Pericardium fibroblast (primary cell): ENCODE results near the gene MAST3. TPM values are rescaled to one million over a fixed set of nuclear protein-coding genes. Genes with fewer than 3 reads are reported as not detected.

Source experiments
- total RNA-seq: library from RNA; depleted of rRNA; stranded (reverse); fragments of >200 nt; gene quantifications from 2 replicates; pipeline ENCODE4 v1.2.3, GENCODE V29; 2015

The MAST3 gene
- total RNA-seq: 4.3 and 7.1 TPM in 2 replicates

GRCh38 chr19:18097217-18097992 is at the start of gene MAST3:
TSS of gene MAST3 (plus strand) at chr19:18097778. CDS start at chr19:18097793, 15 bp downstream.

GRCh38 chr19:18086590-18087138 is 10.9 kb upstream of the MAST3 start, which contains the start of gene IL12RB1:
TSS of gene IL12RB1 (minus strand) at chr19:18086934. CDS start at chr19:18086823, 111 bp downstream.

GRCh38 chr19:18152817-18153555 is 55.4 kb downstream of the MAST3 start, which contains the start of gene PIK3R2:
TSS of gene PIK3R2 (plus strand) at chr19:18153163. CDS start at chr19:18155880, 2,717 bp downstream.

GRCh38 chr19:18173572-18174288 is 76.2 kb downstream of the MAST3 start, which contains the start of gene IFI30:
TSS of gene IFI30 (plus strand) at chr19:18173813. CDS start at chr19:18173842, 29 bp downstream.

GRCh38 chr19:18192673-18193387 is 95.3 kb downstream of the MAST3 start, which contains the start of gene MPV17L2:
TSS of gene MPV17L2 (plus strand) at chr19:18193218. CDS start at chr19:18193282, 64 bp downstream.

Other genes with a start within 250 kb of the MAST3 start
- 3.1 and 8.5 TPM in 2 replicates for gene JAK3, start 249.8 kb upstream of the MAST3 start, total RNA-seq
- 2,158 and 3,184 TPM in 2 replicates for gene RPL18A, start 237.9 kb upstream of the MAST3 start, total RNA-seq
- gene SLC5A5, start 225.8 kb upstream of the MAST3 start, total RNA-seq: not detected in 2 replicates
- 39.5 and 51.2 TPM in 2 replicates for gene CCDC124, start 164.8 kb upstream of the MAST3 start, total RNA-seq
- gene KCNN1, start 130.7 kb upstream of the MAST3 start, total RNA-seq: 0.51 TPM in 1 of 2 replicates, not detected in the other
- gene ARRDC2, start 89.6 kb upstream of the MAST3 start, total RNA-seq: 11.4 and 13.3 TPM in 2 replicates
- gene IL12RB1, start 10.8 kb upstream of the MAST3 start, total RNA-seq: not detected in 2 replicates
- gene PIK3R2, start 55.4 kb downstream of the MAST3 start, total RNA-seq: 48.8 and 49.8 TPM in 2 replicates
- gene IFI30, start 76.0 kb downstream of the MAST3 start, total RNA-seq: 3.5 TPM in 1 of 2 replicates, not detected in the other
- gene MPV17L2, start 95.4 kb downstream of the MAST3 start, total RNA-seq: 36.8 and 55.7 TPM in 2 replicates
- gene RAB3A, start 106.3 kb downstream of the MAST3 start, total RNA-seq: 2.0 and 2.2 TPM in 2 replicates
- gene PDE4C, start 128.7 kb downstream of the MAST3 start, total RNA-seq: 6.2 TPM in 1 of 2 replicates, not detected in the other
- 0.47 and 1.8 TPM in 2 replicates for gene IQCN, start 176.7 kb downstream of the MAST3 start, total RNA-seq
- gene JUND, start 183.8 kb downstream of the MAST3 start, total RNA-seq: 364 and 374 TPM in 2 replicates
- gene LSM4, start 225.3 kb downstream of the MAST3 start, total RNA-seq: 150 and 182 TPM in 2 replicates
- gene PGPEP1, start 242.8 kb downstream of the MAST3 start, total RNA-seq: 6.1 and 32.4 TPM in 2 replicates